HEK293 (cell line): ENCODE data around the gene GCSH.

ENCODE experiments used
- CTCF ChIA-PET: fragments of 350-600 bp; formaldehyde crosslinking; extraction: SDS; loops from one replicate; lab custom pipeline; 2021; ENCODE audit warnings: antibody characterized with exemption; lab: Yijun Ruan, JAX
- POLR2A ChIA-PET: fragments of 300-600 bp; formaldehyde crosslinking; extraction: SDS; loops from one replicate; lab custom pipeline; 2020; ENCODE audit warnings: antibody characterized with exemption, inconsistent platforms; lab: Yijun Ruan, JAX
- H3K27ac ChIP-seq: fragments of 200-500 bp; sonication (Bioruptor generic); 2 replicates; pipeline ENCODE4 v1.5.1; 2014; ENCODE audit warnings: low read depth, low read length, control low read depth, inconsistent platforms; ENCODE audit errors: extremely low read depth
- H3K36me3 ChIP-seq, 2 experiments: fragments of 200-500 bp in 1 of 2; sonication (Bioruptor generic) in 1 of 2; 1 replicate in 1 of 2; 2 replicates in 1 of 2; pipeline ENCODE4 v1.5.1; 2014 to 2017; ENCODE audit warnings: inconsistent platforms in 2 of 2, low read length in 2 of 2; ENCODE audit not compliant: control insufficient read depth in 2 of 2, insufficient read depth in 1 of 2
- H3K4me1 ChIP-seq: fragments of 200-500 bp; sonication (Bioruptor generic); 2 replicates; pipeline ENCODE4 v1.5.1; 2014; ENCODE audit warnings: mild to moderate bottlenecking, low read length, inconsistent platforms; ENCODE audit not compliant: control insufficient read depth, insufficient read depth
- H3K4me3 ChIP-seq: 2 replicates; pipeline ENCODE4 v1.5.1; 2011; ENCODE audit warnings: low read depth, mild to moderate bottlenecking, control low read depth, low read length, moderate library complexity
- H3K9me3 ChIP-seq: fragments of 200-500 bp; sonication (Bioruptor generic); 2 replicates; pipeline ENCODE4 v1.5.1; 2014; ENCODE audit warnings: low read depth, low read length, inconsistent platforms; ENCODE audit not compliant: control insufficient read depth, insufficient read depth
- REPIN1 ChIP-seq: fragments of 450-650 bp; formaldehyde crosslinking; IDR thresholded peaks from 2 replicates; pipeline ENCODE4 v1.5.1; 2017; ENCODE audit warnings: missing biosample characterization, missing genetic modification characterization, low read depth
- ZBTB21 ChIP-seq: fragments of 450-650 bp; formaldehyde crosslinking; IDR thresholded peaks from 2 replicates; pipeline ENCODE4 v1.5.1; 2017; ENCODE audit warnings: missing biosample characterization, missing genetic modification characterization
- ZNF292 ChIP-seq: fragments of 450-650 bp; formaldehyde crosslinking; IDR thresholded peaks from 2 replicates; pipeline ENCODE4 v1.5.1; 2016; ENCODE audit warnings: low read depth, missing biosample characterization, missing genetic modification characterization, borderline replicate concordance
- ZNF302 ChIP-seq: fragments of 450-650 bp; formaldehyde crosslinking; IDR thresholded peaks from 2 replicates; pipeline ENCODE4 v1.5.1; 2016; ENCODE audit warnings: missing biosample characterization, missing genetic modification characterization, low read depth
- ZNF391 ChIP-seq: fragments of 450-650 bp; formaldehyde crosslinking; IDR thresholded peaks from 2 replicates; pipeline ENCODE4 v1.5.1; 2016; ENCODE audit warnings: low read depth, missing biosample characterization, missing genetic modification characterization, borderline replicate concordance
- ZNF394 ChIP-seq: fragments of 450-650 bp; formaldehyde crosslinking; IDR thresholded peaks from 2 replicates; pipeline ENCODE4 v1.5.1; 2016; ENCODE audit warnings: missing biosample characterization, missing genetic modification characterization, mild to moderate bottlenecking, moderate library complexity, borderline replicate concordance
- ZNF433 ChIP-seq: fragments of 450-650 bp; formaldehyde crosslinking; IDR thresholded peaks from 2 replicates; pipeline ENCODE4 v1.5.1; 2016; ENCODE audit warnings: missing biosample characterization, missing genetic modification characterization, low read depth
- ZNF510 ChIP-seq: fragments of 450-650 bp; formaldehyde crosslinking; IDR thresholded peaks from 2 replicates; pipeline ENCODE4 v1.5.1; 2018; ENCODE audit warnings: mild to moderate bottlenecking, missing genetic modification characterization, missing biosample characterization; ENCODE audit not compliant: insufficient replicate concordance
- ZNF555 ChIP-seq: fragments of 450-650 bp; formaldehyde crosslinking; conservative IDR thresholded peaks from 2 replicates; pipeline ENCODE4 v1.5.1; 2017; ENCODE audit warnings: missing biosample characterization, mild to moderate bottlenecking, missing genetic modification characterization, inconsistent platforms
- ZNF558 ChIP-seq: fragments of 450-650 bp; formaldehyde crosslinking; IDR thresholded peaks from 2 replicates; pipeline ENCODE4 v1.5.1; 2016; ENCODE audit warnings: missing biosample characterization, missing genetic modification characterization
- ZNF660 ChIP-seq: fragments of 450-650 bp; IDR thresholded peaks from 2 replicates; pipeline ENCODE4 v1.5.1; 2018; ENCODE audit warnings: missing biosample characterization, mild to moderate bottlenecking, missing genetic modification characterization
- ZNF76 ChIP-seq: fragments of 450-650 bp; formaldehyde crosslinking; IDR thresholded peaks from 2 replicates; pipeline ENCODE4; 2016; ENCODE audit warnings: low read depth, missing biosample characterization, missing genetic modification characterization, borderline replicate concordance
- ZNF776 ChIP-seq: fragments of 450-650 bp; formaldehyde crosslinking; IDR thresholded peaks from 2 replicates; pipeline ENCODE4 v1.5.0; 2017; ENCODE audit warnings: missing biosample characterization, missing genetic modification characterization, borderline replicate concordance
- ZNF792 ChIP-seq: fragments of 450-650 bp; formaldehyde crosslinking; IDR thresholded peaks from 2 replicates; pipeline ENCODE4 v1.5.1; 2016; ENCODE audit warnings: missing biosample characterization, missing genetic modification characterization
- ZNF830 ChIP-seq: fragments of 450-650 bp; IDR thresholded peaks from 2 replicates; pipeline ENCODE4 v1.5.0; 2018; ENCODE audit warnings: missing biosample characterization, missing genetic modification characterization, low read depth, mild to moderate bottlenecking, moderate library complexity
- ZNF837 ChIP-seq: fragments of 450-650 bp; formaldehyde crosslinking; IDR thresholded peaks from 2 replicates; pipeline ENCODE4 v1.5.1; 2016; ENCODE audit warnings: missing biosample characterization, missing genetic modification characterization
- ZSCAN30 ChIP-seq: fragments of 450-650 bp; IDR thresholded peaks from 2 replicates; pipeline ENCODE4 v1.5.1; 2018; ENCODE audit warnings: missing biosample characterization, mild to moderate bottlenecking, missing genetic modification characterization, moderate library complexity
- TF ChIP-seq, protein P1 (sequence below): IDR thresholded peaks from 2 replicates; pipeline ENCODE4 v1.6.1; 2011; ENCODE audit warnings: mild to moderate bottlenecking, low read depth, low read length, borderline replicate concordance
- TF ChIP-seq, protein P2 (sequence below): fragments of 450-650 bp; formaldehyde crosslinking; IDR thresholded peaks from 2 replicates; pipeline ENCODE4 v1.5.1; 2016; ENCODE audit warnings: missing biosample characterization, missing genetic modification characterization
- TF ChIP-seq, protein P3 (sequence below): fragments of 450-650 bp; formaldehyde crosslinking; IDR thresholded peaks from 2 replicates; pipeline ENCODE4 v1.5.1; 2016; ENCODE audit warnings: missing biosample characterization, missing genetic modification characterization
- TF ChIP-seq, protein P4 (sequence below): fragments of 450-650 bp; formaldehyde crosslinking; IDR thresholded peaks from 2 replicates; pipeline ENCODE4 v1.5.1; 2016; ENCODE audit warnings: missing biosample characterization, missing genetic modification characterization, low read depth
- TF ChIP-seq, protein P5 (sequence below): fragments of 450-650 bp; formaldehyde crosslinking; IDR thresholded peaks from 2 replicates; pipeline ENCODE4 v1.5.1; 2016; ENCODE audit warnings: missing biosample characterization, missing genetic modification characterization

GCSH gene

DNA sequence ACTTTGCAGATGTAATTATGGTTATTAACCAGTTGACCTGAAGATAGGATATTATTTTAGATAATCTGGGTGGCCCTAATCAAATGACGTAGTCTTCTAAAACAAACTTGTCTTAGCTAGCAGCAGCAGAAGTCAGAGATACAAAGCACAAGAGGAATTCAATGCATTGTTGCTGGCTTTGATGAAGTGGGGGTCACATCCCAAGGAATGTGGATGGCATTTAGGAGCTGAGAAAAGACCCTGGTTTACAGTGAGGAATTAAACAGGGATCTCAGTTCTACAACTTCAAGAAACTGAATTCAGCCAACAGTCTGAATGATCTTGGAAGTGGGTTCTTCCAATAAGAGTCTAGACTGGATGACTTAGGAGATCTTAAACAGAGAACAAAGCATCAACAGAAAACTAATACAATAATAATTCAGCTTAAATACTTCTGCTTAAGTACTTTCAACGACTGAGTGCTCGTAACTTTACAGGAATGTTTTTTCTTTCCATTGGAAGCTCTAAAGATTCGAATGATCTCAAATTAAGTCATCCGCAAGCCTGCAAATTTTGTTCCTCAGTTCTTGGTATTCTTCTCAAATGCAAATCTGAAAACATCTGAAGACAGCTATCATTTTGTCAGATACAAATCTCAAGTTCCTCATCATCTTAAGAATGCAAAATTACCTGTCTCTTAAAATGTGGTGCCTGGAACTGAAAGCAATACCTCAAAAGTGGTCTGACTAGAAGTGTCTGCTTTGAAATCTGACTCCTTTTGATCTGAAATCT is 22.4 kb downstream of the GCSH start:
- Histone ChIP-seq H3K4me3 (no peak overlapping the region), H3K36me3 (no peaks in the 10 kb centered on the region), H3K4me1 (no peaks in the 10 kb centered on the region), H3K27ac (no peak overlapping the region), H3K9me3 (no peaks in the 10 kb centered on the region)
- ChIA-PET POLR2A (no interaction called here), CTCF (interaction anchor here (1.0 kb wide), 1 partner anchor 38 kb away, joined by 7 read pairs; the partner anchor contains the start of gene ATMIN)
- TF ChIP-seq ZSCAN30 (tag by site-specific recombination) (no peak), ZNF433 (no peak), ZNF302 (tag by site-specific recombination) (no peak), ZNF660 (tag by site-specific recombination) (no peak), ZNF76 (no peak), ZNF830 (tag by site-specific recombination) (no peak), ZNF391 (tag by site-specific recombination) (no peak), ZNF792 (tag by site-specific recombination) (no peak), ZNF394 (tag by site-specific recombination) (no peak), ZNF510 (tag by site-specific recombination) (no peak), ZNF292 (no peak)
- TF ChIP-seq, protein P1, sequence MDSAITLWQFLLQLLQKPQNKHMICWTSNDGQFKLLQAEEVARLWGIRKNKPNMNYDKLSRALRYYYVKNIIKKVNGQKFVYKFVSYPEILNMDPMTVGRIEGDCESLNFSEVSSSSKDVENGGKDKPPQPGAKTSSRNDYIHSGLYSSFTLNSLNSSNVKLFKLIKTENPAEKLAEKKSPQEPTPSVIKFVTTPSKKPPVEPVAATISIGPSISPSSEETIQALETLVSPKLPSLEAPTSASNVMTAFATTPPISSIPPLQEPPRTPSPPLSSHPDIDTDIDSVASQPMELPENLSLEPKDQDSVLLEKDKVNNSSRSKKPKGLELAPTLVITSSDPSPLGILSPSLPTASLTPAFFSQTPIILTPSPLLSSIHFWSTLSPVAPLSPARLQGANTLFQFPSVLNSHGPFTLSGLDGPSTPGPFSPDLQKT = no peak
- TF ChIP-seq, protein P2, sequence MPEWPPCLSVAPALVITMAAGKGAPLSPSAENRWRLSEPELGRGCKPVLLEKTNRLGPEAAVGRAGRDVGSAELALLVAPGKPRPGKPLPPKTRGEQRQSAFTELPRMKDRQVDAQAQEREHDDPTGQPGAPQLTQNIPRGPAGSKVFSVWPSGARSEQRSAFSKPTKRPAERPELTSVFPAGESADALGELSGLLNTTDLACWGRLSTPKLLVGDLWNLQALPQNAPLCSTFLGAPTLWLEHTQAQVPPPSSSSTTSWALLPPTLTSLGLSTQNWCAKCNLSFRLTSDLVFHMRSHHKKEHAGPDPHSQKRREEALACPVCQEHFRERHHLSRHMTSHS (tag by site-specific recombination) = no peak
- TF ChIP-seq, protein P3, sequence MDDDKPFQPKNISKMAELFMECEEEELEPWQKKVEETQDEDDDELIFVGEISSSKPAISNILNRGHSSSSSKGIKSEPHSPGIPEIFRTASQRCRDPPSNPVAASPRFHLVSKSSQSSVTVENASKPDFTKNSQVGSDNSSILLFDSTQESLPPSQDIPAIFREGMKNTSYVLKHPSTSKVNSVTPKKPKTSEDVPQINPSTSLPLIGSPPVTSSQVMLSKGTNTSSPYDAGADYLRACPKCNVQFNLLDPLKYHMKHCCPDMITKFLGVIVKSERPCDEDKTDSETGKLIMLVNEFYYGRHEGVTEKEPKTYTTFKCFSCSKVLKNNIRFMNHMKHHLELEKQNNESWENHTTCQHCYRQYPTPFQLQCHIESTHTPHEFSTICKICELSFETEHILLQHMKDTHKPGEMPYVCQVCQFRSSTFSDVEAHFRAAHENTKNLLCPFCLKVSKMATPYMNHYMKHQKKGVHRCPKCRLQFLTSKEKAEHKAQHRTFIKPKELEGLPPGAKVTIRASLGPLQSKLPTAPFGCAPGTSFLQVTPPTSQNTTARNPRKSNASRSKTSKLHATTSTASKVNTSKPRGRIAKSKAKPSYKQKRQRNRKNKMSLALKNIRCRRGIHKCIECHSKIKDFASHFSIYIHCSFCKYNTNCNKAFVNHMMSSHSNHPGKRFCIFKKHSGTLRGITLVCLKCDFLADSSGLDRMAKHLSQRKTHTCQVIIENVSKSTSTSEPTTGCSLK = no peak
- TF ChIP-seq, protein P4, sequence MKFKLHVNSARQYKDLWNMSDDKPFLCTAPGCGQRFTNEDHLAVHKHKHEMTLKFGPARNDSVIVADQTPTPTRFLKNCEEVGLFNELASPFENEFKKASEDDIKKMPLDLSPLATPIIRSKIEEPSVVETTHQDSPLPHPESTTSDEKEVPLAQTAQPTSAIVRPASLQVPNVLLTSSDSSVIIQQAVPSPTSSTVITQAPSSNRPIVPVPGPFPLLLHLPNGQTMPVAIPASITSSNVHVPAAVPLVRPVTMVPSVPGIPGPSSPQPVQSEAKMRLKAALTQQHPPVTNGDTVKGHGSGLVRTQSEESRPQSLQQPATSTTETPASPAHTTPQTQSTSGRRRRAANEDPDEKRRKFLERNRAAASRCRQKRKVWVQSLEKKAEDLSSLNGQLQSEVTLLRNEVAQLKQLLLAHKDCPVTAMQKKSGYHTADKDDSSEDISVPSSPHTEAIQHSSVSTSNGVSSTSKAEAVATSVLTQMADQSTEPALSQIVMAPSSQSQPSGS (tag by site-specific recombination) = no peak
- TF ChIP-seq, protein P5, sequence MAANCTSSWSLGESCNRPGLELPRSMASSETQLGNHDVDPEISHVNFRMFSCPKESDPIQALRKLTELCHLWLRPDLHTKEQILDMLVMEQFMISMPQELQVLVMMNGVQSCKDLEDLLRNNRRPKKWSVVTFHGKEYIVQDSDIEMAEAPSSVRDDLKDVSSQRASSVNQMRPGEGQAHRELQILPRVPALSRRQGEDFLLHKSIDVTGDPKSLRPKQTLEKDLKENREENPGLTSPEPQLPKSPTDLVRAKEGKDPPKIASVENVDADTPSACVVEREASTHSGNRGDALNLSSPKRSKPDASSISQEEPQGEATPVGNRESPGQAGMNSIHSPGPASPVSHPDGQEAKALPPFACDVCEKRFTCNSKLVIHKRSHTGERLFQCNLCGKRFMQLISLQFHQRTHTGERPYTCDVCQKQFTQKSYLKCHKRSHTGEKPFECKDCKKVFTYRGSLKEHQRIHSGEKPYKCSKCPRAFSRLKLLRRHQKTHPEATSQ (tag by site-specific recombination) = no peak

DNA sequence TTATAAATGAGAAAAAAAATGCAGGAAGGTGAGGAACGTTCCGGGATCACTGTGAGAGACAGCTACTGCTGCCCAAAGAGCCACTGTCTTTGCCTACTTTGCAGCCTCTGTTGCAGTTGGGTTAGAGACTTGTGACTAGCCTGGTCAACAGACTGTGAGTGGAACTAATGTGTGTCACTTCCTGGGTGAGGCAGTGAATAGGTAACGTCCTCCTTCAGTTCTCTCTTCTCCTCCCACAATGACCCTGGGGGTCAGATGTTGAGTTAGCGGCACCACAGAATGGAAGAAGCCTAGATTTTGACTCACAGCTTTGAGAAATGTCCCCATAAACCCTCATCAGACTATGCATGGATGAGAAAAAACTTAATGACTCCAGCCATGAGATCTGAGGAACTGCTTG is 24.4 kb downstream of the GCSH start:
- no peaks in the 10 kb centered on the region for H3K36me3 ChIP-seq
- no peaks in the 10 kb centered on the region for H3K9me3 ChIP-seq
- H3K4me3 ChIP-seq = no peak overlapping the region
- CTCF ChIA-PET = interaction anchor here (0.6 kb wide), 1 partner anchor 364 kb away, joined by 3 read pairs; no protein-coding TSS in a partner anchor
- no peak overlapping the region for H3K27ac ChIP-seq
- TF ChIP-seq REPIN1 (tag by site-specific recombination) = no peak
- no peak for TF ChIP-seq ZBTB21 (tag by site-specific recombination)
- no peak for TF ChIP-seq ZNF776
- no peak for TF ChIP-seq ZNF555 (tag by site-specific recombination)
- no peak for TF ChIP-seq ZNF837 (tag by site-specific recombination)
- TF ChIP-seq ZNF558 = no peak
- POLR2A ChIA-PET = no interaction called here
- H3K4me1 ChIP-seq = no peaks in the 10 kb centered on the region
